HG03432 (cell line): ENCODE data around the gene S1PR3.

Source experiments
- ATAC-seq: cut with Tn5 transposase; IDR thresholded peaks from one replicate; pipeline ENCODE4 v1.9.1; 2021; ENCODE audit warnings: mild to moderate bottlenecking, moderate library complexity; ENCODE audit not compliant: unreplicated experiment

Gene S1PR3

DNA sequence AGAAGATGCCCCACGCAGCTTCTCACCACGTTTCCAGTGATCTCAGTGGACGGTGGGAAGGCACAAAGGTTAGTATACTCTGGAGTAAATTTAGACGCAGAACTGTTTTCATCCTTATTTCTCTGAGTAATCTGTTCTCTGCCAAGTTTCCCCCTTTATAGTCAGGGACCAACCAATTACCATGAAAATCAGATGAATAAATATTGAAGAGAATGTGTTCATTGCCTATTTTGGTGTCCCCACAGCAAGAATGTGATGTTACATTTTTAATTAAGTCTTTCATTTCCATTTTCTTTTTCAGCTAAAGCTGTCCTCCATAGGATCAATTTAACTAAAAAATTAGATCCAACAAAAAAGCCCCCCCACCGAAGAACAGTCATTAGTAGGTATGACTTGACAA lies 41.4 kb downstream of the S1PR3 start:
- no peak for ATAC-seq

DNA sequence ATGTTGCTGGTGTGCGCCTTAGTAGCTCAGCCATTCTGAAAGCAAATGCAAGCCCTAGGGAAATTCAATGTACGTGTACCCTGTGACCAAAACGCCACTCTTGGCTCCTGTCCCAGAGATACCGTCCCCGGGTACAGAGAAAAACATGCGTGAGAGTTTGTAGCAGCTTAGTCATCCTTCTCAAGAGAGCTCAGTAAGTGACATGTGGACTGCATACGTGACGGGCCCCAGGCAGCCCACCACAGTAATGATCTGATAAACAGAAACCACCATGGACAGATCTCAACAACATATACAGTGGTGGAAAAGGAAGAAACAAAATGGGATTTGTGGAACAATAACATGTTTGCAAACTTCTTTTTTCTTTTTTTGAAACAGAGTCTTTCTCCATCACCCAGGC lies 45.1 kb downstream of the S1PR3 start:
- no peak for ATAC-seq

DNA sequence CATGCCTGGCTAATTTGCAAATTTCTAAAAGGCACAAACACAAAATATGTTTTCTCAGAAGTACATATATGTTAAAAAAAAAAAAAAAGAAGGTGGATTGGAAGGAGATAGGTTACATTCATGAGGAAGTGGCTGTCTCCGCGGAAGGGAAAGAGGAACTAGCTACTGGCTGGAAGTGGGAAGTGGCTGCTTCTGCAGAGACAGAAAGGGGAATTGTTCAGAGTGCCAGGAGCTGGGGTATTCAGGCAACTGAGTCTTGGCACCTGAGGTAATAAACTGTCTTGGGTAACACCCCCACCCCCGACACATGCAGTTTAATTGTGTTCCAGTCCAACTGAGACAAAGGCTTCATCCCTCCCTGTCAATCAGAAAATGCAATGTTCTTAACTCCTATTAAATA lies 45.6 kb downstream of the S1PR3 start:
- ATAC-seq: no peak

DNA sequence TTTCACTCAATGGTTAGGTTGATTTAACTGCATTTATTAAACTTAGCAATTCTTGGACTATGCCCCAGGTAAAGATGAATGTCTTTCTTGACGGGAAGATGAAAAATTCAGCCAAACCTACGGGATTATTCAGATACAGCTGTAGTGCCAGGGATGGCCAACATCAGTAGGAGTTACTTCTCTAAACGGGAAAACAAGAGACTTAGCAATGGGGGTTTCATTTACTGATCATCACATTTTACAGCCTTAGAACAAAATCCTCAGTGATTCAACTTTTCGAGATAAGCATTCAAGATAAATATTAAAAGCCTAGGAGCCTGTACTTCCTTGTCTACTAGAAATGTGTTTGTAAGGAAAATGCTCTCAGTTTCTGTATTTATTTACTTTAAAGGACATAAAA lies 46.1 kb downstream of the S1PR3 start:
- no peak for ATAC-seq

DNA sequence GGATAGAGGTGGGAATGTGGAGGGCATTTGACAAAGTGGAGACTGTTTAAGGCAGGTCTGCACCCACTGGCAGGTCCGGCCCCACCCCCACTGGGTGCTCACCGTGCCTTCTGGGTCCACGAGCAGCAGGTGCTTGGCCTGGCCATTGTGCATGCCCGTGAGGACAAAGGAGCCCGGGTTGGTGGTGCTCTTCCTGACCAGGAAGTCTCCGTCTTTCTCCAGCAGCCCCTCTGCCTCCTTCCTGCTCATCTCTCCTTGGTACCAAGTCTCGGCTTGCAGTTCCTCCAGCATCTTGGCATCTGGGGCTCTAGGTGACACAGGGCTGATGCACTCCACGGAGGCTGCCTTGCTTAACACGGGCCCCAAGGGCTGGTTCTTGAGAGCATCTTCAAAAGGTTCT lies 46.6 kb downstream of the S1PR3 start:
- ATAC-seq: no peak

DNA sequence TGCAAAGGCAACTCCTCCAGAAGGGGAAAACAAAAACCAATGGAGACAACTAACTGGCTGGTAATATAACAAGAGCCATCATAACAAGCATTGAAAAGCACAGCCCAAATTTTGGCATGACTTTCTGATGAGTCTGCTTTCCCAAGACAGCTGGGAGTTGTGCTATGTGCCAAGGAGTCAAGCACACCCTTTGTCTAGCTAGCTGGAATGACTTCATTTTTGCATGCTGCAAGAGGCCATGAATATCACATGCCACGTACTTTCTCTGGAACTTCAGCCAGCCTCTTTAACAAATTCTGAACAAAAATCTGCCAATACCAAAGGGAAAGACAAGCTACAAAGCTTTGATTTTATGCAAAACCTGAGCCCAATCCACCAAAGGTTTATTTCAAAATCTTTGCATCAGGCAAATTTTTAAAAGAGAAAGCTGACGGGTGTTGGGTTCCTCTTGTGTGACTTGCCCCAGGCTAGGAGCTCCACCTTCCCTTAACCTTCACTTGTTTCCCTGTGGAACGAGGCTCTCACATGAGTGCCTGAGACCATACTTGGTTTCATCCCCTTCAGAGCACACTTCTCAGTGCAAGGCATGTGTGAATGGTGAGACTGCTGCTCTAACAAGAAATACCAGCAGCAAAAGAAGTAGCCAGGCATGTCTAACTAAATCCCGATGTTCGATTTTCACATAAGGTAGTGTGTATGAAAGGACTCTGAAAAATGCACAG lies 47.3 kb downstream of the S1PR3 start:
- ATAC-seq: no peak

DNA sequence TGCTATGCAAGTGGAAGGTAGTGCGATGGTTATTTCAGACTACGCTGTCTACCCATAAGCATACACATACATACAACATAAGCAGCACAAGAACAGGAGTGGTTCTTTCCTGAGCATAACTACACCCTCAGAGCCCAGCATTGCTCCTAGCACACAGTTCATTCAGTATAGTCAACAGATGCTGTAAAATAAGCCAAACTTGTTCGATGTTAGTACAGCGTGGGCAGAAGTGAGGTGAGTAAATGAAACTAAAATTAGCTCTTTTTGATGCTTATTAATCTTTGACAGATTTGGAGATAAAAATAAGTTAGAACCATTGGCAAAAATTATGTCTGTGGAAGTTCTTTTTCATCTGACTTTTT lies 47.8 kb downstream of the S1PR3 start:
- ATAC-seq: no peak

DNA sequence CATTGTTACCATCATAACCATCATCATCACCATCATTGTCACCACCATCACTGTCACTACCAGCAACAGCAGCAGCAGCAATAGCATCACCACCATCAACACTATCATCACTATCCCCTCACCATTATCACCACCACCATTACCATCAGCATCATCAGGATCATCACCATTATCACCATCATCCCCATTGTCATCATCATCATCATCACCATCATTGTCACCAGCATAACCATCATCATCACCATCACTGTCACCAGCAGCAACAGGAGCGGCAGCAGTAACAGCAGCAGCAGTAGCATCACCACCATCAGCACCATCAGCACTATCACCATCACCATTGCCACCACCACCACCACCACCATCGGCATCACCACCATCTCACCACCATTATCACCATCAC lies 48.4 kb downstream of the S1PR3 start:
- no peak for ATAC-seq

DNA sequence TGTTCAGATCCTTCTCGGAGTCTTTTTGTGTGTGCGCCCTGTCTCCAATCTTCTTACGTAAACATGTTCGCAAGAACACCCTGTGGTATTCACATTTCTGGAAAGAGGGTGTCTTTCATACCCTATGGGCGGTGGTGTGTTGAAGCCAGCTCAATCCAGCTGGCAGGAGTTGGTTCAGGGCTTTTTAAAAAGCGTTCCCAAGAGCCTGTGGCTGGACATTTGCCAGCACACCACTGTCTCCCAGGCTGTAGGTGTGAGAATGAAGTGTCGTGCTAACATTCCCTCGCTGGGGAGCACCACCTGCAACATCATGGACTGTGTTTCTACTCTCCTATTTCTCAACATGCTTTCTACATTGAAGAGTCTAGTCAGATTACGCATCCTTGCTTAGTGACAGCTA lies 51.7 kb downstream of the S1PR3 start:
- no peak for ATAC-seq

DNA sequence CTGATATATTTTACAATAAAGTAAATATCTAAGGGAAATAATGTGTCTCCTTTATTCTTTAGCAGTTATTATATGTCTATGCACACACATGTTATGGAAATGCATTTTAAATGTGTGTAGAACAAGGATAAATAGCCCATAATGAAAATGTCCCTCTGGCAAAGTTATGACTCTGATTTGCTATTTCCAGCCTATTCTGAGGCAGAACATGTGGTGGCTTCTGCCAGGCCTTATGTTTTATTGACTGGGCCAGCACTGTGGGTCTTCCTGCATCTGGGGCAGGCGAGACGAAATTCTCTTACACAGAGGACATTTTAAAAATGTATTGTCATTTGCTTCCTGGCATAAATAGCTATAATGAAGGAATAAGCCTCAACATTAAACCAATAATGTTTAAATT lies 52.8 kb downstream of the S1PR3 start:
- no peak for ATAC-seq

DNA sequence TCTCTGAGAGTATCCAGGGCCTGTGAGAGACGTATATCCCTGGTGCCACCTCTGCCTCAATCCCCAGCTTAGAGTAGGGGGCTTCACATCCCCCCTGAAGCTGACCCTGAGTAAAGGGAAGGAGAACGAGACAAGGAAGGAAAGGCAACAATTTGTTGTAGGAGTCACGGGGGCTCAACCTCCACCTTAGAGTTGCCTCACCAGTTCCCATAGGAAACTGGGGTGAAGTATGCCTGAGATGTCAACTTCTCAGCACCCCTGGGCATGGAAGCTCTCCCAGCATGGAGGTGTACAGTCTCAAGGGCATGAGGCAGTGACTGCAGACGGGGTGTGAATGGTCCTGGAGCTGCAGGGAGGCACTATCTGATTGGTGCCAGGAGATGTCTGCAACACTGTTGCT lies 53.6 kb downstream of the S1PR3 start:
- ATAC-seq: no peak

DNA sequence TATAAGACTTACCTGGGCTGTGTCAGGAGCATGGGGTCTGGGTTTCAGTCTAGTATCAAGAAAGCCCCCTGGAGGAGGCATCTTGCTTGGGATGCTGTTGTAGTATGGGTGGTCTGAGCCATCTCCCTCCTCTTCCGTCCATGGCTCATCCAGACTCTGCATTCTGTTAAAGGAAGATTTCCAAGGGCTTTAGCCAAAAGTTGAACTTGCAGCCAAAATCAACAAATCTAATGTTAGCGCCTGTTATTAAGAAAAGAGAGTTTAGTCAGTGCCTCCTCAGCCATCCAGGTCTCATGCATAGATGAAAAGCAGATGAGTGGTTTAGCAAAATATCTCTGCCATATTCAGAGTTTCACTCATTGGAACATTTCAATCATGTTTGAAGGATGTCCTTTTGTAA lies 55.6 kb downstream of the S1PR3 start:
- ATAC-seq: no peak

DNA sequence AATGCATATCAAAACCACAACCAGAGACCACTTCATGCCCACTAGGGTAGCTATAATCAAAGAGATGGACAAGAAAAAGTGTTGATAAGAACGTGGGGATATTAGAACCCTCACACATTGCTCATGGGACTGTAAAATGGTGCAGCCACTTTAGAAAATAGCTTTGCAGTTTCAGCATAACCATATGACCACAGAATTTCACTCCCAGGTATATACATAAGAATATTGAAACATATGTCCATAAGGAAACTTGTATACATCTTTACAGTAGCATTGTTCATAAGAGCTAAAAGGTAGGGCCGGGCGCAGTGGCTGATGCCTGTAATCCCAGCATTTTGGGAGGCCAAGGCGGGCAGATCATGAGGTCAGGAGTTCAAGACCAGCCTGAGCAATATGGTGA lies 56.4 kb downstream of the S1PR3 start:
- ATAC-seq: no peak

DNA sequence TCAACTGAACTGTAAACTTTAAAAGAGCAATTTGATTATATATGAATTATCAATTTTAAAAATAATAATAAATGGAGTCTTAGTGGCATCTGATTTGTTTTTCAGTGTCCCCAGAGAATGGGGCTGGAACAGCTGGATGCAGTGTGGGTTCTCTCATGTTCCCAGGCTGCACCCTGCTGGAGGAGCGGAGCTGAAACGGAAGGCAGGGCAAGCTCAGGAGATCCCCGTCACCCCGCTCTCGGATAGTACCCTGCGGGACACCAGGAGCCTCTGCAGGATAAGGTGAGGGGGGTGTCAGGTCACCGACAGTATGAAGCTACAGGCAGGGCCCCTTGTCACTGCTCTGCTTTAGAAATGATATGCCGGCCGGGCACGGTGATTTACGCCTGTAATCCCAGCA lies 57.3 kb downstream of the S1PR3 start:
- ATAC-seq: no peak

DNA sequence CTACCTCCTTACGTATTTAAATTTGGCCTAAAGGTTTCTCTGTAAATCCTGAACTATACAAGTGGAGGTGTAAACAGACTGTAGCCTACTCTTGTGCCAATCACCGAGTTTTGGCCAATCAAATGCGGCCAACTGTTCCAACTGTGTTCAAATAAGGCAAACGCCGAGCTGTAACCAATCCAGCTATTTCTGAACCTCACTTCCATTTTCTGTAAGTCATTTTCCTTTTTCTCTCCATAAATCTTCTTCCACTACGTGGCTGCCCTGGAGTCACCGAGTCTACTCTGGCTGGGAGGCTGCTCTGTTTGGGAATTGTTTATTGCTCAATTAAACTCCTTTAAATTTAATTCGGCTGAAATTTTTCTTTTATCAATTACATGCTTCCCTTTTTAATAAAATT lies 58.4 kb downstream of the S1PR3 start:
- no peak for ATAC-seq

DNA sequence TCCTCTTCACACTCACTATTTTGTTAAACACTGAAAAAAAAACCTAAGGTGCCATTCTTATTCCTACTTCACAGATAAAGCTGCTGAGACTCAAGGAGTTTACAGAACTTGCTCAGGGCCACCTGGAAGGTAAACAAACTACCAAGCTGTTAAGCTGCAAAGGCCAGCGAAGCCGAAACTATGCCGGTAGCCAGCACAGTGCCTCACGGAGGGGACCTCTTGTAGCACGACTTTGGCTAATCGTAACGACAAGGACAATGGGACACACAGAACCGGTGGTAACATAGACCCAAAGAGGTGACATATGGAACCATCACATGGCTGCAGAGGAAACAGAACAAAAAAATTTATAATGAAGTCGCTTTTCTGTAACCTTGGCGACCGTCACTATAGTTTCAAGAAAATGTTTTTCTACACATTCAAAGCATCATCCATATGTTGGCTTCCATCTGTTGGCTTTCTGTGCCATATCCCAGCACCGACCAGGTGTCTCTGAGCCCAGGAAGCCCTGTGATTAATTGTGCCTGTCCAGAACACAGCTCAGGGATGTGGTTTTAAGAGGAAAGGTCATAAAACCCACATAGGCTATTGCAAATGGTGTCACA lies 60.3 kb downstream of the S1PR3 start:
- ATAC-seq: no peak

DNA sequence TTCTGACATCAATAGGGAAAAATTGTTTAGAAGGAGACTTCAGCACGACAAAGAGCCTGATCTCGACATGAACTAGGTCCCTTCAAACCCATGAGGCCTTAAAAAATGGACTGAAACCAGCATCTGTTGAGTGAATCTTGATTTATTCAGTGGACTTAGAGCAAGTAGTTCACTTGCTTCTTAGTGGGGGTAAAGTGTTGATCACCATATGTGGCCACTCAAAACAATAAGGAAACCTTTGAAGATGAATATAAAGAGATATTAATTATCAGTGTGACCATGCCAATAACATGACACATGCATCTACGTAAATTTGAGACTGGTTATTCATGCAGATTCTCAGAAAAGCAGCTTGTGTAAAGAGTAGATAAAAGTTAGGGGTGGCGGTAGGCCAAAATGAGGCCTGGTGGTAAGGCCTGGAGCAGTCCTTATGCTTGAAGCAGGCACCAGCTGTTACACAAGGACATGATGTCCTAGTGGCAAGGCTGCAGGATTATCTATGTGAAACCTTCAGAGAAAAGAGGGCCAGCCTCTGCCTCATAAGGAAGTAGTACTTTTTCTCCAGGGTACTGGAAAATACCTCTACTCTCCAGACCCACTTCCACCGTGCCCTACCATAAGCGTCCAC lies 61.3 kb downstream of the S1PR3 start:
- ATAC-seq: no peak

DNA sequence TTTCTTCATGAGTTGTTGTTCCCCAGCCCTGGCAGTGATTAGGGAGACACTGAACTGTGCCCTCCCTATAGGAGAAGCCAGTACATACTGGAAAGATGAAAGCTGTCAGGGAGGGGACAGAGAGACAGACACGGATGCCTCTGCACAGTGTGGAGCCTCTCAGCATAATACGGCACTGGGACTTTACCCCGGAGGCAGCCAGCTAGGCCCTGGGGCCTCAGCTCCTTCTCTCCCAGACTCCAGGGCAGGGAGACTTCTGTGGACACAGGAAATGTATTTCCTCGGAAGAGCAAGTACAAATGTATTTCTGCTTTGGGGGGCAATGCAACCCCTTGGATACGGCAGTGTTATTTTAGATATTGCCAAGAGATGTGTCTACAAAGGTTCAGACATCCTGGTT lies 62.0 kb downstream of the S1PR3 start:
- ATAC-seq: no peak
